Measurements from ENCODE around the gene EVX2. TPM values are rescaled to one million over a fixed set of nuclear protein-coding genes. Genes with fewer than 3 reads are reported as not detected.

The EVX2 gene
- total RNA-seq, 1 donor from 2014 or later, result not detected

- DNase-seq (ENCODE audit: low read depth), result no peak
These were observed 38.4 kb upstream of the EVX2 start for GRCh38 chr2:176122052-176122682.

- DNase-seq (ENCODE audit: low read depth), result no peak
These were observed 37.7 kb upstream of the EVX2 start for GRCh38 chr2:176121190-176122051.

GRCh38 chr2:176120364-176121189, 36.8 kb upstream of the EVX2 start:
- DNase-seq (ENCODE audit: low read depth), result no peak

DNA sequence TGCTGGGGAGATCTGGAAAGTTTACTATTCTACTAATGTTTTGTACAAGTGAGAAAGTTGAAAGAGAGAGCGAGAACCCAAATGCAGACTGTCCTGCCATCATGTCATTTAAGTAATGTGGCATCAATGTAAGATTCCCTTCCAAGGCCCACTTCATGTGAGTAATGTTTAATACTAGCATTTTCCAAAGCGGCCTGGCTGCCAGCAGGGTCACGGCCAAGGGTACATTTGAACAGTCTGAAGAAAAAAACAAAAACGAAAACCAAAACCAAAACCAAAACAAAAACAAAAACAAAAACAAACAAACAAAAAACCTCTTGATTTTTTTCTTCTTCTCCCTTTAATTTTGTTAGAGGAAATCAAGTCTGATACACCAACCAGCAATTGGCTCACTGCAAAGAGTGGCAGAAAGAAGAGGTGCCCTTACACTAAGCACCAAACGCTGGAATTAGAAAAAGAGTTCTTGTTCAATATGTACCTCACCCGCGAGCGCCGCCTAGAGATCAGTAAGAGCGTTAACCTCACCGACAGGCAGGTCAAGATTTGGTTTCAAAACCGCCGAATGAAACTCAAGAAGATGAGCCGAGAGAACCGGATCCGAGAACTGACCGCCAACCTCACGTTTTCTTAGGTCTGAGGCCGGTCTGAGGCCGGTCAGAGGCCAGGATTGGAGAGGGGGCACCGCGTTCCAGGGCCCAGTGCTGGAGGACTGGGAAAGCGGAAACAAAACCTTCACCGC, 35.0 kb upstream of the EVX2 start:
- peak; percentile 80 for DNase-seq (ENCODE audit: low read depth)

GRCh38 chr2:176117823-176118371, 34.1 kb upstream of the EVX2 start:
- DNase-seq (ENCODE audit: low read depth), result no peak

- no peak for DNase-seq (ENCODE audit: low read depth)
These were observed 33.5 kb upstream of the EVX2 start for GRCh38 chr2:176117162-176117822.

DNA sequence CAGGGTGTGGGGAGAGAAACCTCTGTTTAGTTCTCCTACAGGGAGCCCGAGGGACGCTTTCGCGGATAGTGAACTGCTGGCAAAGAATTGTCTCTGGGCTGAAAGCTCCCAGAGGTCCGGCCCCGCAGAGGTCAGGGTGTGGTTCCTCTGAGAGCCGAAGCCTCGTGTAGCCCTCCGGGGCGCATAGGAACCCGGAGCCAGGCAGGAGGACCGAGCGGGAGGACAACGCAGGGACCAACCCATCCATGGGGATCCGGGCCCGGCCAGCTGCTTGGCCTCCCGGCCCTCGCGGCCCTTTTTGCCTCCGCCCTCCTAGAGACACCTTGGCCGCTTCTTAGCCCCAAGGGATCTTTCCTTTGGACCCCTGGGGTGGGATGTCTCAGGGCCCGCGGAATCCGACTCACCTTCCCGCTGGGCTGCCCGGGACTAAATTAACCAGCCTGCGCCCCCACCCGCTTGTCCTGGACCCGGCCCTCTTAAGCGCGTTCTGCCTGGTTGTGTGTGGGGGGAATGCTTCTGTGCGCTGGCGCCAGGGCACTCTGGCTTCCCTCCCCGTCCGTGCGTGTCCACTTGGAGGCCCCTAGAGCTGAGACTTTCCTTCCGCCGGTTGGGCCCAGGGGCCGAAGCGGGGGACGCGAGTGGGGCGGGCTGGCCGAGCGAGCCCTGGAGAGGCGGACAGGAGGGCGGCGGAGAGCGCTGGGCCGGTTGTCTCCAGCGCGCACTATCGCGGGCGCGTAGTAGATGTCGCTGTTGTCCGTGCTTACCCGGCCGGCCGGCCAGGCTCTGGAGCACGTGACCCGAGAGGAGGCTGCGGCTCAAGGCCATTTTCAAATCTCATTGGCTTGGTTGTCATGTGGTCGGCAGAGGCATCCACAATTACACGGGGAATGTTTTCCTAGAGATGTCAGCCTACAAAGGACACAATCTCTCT, 32.4 kb upstream of the EVX2 start, which contains the start of gene HOXD10:
TSS of gene HOXD10 (plus strand) at position 896 of the 931 bp plus-strand sequence. CDS start 56 bp downstream, outside the sequence.
- peak; percentile 82 for DNase-seq (ENCODE audit: low read depth)

- no peak for DNase-seq (ENCODE audit: low read depth)
These were observed 31.3 kb upstream of the EVX2 start for GRCh38 chr2:176114930-176115625.

- DNase-seq (ENCODE audit: low read depth), result peak; percentile 80
These were observed 30.6 kb upstream of the EVX2 start for GRCh38 chr2:176114120-176114929.

GRCh38 chr2:176112375-176113302, 28.9 kb upstream of the EVX2 start:
- DNase-seq (ENCODE audit: low read depth), result no peak

DNA sequence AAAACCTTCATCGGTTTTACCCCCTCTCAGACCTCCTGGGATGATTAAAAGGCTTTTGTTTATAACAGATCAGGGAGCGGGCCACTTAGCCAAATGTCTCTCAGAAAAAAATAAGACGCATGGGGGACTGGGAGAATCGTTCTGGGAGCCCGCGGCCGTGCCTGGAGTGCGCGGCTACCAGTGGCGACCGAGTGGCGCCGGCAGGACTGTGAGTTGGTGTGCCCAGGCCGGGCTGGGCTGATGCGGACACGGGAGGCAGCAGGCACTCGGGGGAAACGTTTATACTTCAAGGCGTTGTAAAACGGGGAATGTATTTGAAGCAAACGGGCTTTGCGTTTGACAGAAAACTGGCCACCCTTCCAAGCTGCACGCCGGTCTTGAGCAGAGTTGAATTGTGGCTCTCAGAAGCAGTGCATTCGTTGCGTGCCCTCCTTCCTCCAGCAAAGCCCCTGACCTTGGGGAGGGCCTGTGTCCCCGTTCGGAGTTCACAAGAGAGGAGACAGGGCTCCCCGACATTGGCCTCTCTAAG, 28.1 kb upstream of the EVX2 start:
- DNase-seq (ENCODE audit: low read depth), result no peak

- DNase-seq (ENCODE audit: low read depth), result peak; percentile 72
These were observed 27.5 kb upstream of the EVX2 start for GRCh38 chr2:176111309-176111663.

GRCh38 chr2:176110415-176111308, 26.9 kb upstream of the EVX2 start:
- DNase-seq (ENCODE audit: low read depth), result no peak

DNA sequence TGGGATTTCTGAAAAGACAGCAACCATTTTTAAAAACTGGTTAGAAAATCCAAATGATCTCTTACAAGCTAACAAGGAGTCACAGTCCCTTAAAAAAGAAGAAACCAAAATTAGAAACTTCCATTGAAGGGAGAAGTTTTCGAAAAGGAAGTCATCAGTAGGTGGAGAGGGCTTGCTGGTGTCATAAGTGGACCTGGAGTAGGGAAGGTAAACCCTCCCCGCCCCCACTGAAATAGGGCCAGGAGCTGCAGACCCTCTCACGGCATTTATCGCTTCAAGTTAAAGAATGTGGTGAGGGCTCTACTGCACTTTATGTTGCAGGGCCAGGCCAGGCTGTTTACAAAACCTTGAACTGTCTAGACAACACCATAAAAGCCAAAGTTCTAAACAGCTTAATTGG, 26.2 kb upstream of the EVX2 start:
- DNase-seq (ENCODE audit: low read depth), result no peak

- no peak for DNase-seq (ENCODE audit: low read depth)
These were observed 25.6 kb upstream of the EVX2 start for GRCh38 chr2:176109192-176109901.

Measured in renal cortical epithelial cell (primary cell).